GM18520 (cell line): Measurements from ENCODE around the gene FGF12.

Source experiments
- ATAC-seq: cut with Tn5 transposase; IDR thresholded peaks from one replicate; pipeline ENCODE4 v1.9.1; 2021; ENCODE audit not compliant: unreplicated experiment

Gene FGF12

GRCh38 chr3:192687488-192688152 lies 39.7 kb downstream of the FGF12 start:
- no peak for ATAC-seq

GRCh38 chr3:192685801-192686200 lies 41.5 kb downstream of the FGF12 start:
- no peak for ATAC-seq

- no peak for ATAC-seq
Measured at GRCh38 chr3:192684151-192684550, 43.2 kb downstream of the FGF12 start.

GRCh38 chr3:192675958-192676649 lies 51.2 kb downstream of the FGF12 start:
- peak; percentile 78 for ATAC-seq

DNA sequence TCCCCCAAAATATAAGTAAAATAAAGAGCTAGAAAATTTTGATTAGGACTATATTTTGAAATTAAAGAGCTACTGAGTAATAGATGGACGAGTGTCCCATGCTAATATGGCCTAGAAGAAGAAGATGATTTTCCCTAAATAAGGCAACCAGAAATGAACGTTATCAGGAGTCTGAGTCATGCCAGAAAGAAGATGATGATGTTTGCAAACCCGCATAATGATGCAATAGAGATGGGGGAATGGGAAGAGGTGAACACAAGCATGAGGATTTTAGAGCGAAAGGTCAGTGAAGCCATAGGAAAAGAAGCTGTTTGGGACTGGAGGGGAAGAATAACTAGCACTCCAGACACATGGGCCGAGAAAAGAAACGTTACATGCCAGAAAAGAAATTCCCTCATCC lies 71.7 kb downstream of the FGF12 start:
- no peak for ATAC-seq

DNA sequence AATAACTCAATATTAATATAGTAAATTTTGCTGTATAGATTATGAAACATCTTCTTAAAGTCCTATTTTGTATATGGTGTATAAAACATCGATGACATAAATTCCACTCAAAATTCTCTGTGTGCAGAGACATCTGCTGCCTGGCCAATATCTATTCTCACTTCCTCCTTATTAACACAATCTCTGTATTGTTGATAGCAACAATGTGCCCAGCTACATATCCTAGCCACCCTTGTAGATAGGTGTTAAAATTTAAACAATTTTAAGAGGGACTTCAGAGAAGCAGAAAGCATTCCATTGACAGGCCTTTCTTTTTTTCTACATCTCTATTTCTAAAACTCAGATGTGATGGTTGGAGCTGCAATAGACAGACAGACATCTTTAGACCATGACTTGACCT lies 72.3 kb downstream of the FGF12 start:
- no peak for ATAC-seq

DNA sequence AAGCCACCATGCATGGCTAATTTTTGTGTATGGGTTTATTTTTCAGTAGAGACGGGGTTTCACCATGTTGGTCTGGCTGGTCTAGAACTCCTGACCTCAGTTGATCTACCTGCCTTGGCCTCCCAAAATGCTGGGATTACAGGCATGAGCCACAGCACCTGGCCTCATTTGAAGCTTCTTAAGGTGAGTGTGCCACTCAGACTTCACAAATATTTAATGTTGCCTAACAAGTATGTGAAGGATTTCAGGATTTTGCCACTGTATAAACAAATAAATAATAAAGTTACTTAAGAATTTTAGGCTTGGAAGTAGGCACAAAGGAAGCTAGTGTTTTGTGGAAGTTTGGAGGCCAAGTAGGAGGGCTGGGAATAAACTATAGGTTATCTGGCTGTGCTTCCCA lies 73.5 kb downstream of the FGF12 start:
- no peak for ATAC-seq

DNA sequence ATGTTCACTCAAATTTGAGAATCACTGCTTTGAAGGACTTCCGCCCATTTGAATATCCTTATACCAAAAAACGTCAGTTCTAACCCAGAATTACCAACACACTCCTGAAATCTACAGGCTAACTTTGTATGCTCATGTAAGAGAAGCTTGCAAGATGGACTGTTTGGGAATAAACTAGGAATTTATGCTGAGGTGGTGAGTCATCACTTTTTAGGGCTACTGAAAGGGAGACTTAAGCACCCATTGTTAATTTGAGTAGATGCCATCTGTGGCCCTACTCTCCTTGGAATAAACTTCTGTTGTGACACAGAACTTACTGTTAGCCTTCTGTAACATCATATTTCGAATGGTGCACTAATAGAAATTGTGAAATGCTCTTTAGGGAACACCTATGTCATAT lies 74.6 kb downstream of the FGF12 start:
- ATAC-seq: no peak

DNA sequence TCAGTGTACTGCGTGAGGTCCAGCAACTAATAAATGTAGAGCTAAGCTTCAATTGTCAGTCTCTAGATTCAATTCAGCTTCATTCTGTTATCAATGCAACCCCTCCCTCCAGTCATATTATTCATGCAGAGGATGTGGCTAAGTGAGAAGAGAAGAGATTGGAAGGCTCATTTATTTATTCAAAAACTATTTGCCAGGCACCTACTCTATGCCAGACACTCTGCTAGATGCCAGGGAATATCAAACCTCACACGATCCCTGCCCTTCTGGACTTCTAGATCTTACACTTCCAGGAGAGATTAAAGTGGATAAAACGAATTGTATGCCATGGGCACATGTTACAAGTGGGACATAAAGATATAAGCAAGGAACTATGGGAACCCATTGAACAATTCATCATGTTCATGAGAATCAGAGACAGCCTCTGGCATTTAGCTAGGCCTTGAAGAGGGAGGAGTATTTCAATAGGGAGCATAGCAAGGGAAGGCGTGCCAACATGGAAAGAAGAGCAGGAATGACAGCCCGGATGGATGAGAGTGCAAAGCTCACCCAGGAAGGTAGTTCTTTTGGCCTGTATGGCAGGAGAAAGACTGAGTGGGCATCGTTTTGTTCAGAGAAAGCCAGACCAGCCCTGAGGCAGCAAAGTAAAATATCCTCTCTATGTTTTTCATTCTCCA lies 75.4 kb downstream of the FGF12 start:
- no peak for ATAC-seq

DNA sequence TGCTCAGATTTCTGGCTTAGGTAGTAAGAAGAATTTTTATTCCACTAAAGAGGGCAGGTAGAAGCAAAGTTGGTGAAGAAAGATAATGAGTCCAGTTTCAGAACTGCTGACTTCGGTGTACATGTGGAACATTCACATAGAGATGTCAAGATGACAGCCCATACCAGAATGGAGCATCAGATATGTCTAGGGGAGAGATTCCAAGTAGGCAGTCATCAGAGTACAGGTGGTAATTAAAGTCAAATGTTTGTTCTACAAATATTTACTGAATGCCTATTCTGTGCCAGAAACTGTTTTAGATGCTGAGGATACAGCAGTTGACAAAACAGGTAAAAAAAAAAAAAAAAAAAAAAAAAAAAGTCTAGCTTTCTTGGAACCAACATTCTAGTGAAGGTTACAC lies 81.9 kb downstream of the FGF12 start:
- ATAC-seq: no peak

DNA sequence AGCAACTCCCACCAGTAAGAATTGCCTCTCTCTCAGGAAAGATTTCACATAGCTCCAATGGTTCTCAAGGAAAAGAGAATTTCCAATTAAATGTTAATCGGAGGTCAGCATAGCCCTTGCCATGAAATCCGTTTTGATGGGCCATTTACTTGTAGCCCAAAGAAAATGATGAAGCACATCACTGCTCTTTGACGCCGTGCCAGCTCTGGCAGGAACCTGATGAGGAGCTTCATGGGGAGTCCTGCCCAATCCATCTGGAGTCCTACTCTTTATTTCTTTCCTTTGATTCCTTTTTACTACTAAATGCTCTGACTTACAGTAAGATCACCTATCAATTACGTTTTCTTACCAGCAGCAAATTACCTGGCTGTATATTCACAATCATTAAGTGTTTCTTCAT lies 84.7 kb downstream of the FGF12 start:
- no peak for ATAC-seq

DNA sequence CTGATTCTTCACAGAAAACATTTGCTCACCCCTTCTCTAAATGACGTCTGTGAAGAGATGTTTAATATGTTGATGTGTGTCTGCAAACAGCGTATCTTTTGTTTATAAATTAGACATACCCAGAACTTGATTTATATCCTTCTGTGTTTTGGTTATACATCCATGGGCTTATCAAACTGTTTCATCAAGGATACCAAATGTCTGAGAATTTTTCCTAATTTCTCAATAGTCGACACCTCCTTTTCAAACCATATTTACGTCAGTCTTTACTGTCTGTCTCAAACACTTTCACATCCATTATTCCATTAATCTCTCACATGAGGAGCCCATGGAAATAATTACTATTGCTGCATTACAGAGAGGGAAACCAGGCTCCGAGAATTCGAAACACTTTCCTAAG lies 85.4 kb downstream of the FGF12 start:
- no peak for ATAC-seq

- no peak for ATAC-seq
Measured at GRCh38 chr3:192639987-192640386, 87.4 kb downstream of the FGF12 start.

- ATAC-seq: no peak
Measured at GRCh38 chr3:192637803-192638202, 89.5 kb downstream of the FGF12 start.

GRCh38 chr3:192636517-192637444 lies 90.6 kb downstream of the FGF12 start:
- no peak for ATAC-seq

DNA sequence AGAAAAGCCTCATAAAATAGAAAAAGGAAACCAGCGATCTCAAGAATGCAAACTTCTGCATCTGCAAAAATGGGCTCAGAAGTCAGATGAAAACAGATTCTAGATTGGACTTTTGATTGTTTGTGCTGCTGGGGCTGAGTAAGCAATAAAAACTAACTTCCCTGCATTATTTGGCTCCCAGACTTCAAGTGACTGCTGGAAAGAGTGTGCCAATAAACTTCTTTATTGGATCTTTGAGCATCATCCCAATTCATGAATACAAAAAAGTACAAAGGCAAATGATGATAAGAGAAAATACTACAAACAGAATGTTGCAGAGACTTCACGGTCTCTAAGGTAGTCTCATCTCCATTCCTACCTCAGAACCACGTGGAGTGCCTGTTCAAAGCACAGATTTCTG lies 97.9 kb downstream of the FGF12 start:
- no peak for ATAC-seq

GRCh38 chr3:192621909-192622308 lies 105.4 kb downstream of the FGF12 start:
- no peak for ATAC-seq

DNA sequence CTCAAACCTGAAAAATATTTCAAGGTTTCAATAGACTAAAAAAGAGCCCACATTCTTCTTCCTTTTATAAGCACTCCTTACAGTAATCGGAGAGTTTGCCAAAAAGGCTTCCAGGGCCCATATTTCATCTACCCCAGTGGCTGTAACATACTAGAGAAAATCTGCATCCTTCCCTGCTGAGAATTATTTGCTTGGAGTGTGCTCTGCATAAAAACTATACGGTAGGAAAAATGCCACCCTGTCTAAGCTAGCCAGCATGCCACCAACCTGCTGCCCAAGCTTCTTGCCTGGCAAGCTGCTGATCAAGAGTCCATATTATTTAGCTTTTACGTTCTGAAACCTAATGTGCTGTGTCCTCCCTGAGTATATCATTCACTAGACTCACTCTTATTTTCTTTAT lies 107.1 kb downstream of the FGF12 start:
- ATAC-seq: no peak

GRCh38 chr3:192611411-192611810 lies 115.9 kb downstream of the FGF12 start:
- ATAC-seq: no peak

DNA sequence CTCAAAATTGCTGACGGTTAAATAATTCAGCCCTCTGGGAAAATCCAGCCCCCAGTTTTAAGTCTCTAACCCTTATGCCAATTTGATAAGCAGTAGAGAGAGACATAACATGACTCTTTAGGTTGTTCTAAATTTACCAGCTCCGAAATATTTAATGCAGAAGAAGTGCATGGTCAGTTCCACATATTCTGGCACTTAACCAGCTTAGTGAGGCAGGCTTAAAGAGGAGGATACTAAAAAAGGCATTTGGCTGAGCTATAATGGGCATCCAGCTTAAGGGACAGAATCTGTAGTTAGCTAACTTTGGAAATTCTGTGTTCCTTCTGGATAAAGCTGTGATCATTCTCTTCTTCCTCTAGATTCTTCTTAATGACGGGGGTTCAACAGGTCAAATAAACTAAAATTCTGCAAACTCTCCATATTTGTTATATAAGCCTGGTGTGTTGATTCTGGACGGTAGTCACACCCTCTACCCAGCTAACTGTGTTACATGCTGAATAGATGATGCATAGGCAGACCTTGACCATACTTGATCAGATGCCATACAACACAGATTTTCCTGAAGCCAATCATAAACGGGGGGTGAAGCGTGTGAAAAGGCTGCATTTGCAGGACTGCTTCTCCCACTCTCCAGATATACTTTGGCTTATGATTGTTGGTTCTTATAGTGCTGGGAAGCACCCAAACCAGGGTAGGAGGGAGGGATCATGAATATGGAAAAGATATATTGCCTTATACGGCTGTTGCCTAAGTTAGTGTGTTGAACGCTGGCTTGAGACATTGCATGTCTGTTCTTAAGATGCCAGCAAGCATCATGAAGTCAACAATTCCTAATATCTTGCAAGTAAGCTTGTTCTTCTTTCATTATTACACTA lies 118.4 kb downstream of the FGF12 start:
- no peak for ATAC-seq
